GM19467 (cell line): ENCODE data around the gene RAB26.

Experiments
- ATAC-seq: cut with Tn5 transposase; IDR thresholded peaks from one replicate; pipeline ENCODE4 v1.9.1; 2021; ENCODE audit warnings: mild to moderate bottlenecking, moderate library complexity; ENCODE audit not compliant: unreplicated experiment

RAB26 gene

DNA sequence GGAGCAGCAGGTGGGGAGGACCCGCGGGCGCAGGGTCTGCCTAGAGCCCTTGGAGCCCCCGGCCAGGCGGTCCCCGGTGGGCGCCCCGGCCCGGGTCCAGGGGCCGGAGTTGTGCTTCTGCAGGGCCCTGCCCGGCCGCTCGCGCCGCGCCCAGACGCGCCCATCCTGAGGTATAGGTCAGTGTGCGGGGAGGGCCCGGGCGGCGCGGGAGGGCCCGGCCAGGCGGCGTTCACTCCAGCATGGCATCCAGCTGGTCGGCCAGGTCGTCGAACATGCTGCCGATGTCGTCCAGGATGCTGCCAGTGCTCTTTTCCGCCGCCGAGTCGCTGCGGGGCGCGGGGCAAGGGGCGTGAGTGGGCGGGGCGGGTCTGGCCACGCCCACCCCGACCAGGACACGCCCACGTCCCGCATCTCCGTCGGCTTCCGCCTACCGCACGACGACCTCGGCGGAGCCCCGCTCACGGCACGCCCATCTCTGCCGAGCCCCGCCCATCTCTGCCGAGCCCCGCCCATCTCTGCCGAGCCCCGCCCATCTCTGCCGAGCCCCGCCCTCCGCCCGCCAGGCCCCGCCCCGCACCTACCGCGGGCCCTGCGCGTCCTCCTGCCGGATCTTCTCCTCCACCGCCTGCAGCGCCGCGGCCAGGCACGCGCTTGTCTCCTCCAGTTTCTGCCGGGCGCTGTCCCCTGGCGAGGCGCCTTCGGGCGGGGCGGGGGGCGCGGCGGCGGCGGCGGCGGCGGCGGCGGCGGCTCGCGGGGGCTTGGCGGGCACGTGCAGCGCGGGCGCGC is 30.1 kb downstream of the RAB26 start:
- ATAC-seq = no peak

- no peak for ATAC-seq
These were observed 30.7 kb downstream of the RAB26 start for GRCh38 chr16:2179107-2179501.

DNA sequence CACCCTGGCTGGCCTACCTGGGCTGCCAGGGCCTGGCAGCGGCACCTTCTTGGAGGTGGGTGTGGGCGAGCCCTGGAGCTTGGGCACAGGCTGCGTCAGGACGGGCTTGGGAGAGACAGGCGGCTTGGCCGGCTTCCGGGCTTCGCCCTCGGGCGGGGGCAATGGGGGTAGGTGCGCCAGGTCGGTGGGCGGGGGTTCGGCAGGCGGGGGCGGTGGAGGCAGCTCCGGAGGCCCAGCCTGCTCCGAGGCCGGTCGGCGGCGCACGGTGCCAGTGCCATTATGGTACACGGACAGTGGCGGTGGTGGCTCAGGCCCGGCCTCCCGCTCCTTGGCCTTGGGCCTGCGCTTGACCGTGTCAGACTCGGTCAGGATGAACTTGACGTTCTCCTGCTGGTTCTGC is 31.2 kb downstream of the RAB26 start:
- no peak for ATAC-seq

DNA sequence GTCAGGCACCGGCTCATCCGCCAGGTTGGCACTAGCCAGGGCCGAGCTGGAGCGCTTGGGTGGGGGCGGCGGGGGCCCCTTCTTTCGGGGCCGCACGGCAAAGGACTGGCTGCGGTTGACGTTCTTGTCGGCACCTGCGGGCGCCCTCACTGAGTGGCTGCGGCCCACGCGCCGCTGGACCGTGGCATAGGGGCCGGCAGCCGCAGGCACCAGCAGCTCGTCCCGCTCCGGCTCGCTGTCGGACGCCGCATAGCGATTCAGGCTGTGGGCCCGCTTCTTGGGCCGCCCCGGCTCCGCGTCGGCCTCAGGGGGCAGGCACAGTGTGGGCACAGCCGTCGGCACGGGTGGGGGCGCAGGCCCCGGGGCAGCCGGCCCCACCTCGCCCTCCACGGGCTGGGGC is 32.0 kb downstream of the RAB26 start:
- ATAC-seq = no peak

DNA sequence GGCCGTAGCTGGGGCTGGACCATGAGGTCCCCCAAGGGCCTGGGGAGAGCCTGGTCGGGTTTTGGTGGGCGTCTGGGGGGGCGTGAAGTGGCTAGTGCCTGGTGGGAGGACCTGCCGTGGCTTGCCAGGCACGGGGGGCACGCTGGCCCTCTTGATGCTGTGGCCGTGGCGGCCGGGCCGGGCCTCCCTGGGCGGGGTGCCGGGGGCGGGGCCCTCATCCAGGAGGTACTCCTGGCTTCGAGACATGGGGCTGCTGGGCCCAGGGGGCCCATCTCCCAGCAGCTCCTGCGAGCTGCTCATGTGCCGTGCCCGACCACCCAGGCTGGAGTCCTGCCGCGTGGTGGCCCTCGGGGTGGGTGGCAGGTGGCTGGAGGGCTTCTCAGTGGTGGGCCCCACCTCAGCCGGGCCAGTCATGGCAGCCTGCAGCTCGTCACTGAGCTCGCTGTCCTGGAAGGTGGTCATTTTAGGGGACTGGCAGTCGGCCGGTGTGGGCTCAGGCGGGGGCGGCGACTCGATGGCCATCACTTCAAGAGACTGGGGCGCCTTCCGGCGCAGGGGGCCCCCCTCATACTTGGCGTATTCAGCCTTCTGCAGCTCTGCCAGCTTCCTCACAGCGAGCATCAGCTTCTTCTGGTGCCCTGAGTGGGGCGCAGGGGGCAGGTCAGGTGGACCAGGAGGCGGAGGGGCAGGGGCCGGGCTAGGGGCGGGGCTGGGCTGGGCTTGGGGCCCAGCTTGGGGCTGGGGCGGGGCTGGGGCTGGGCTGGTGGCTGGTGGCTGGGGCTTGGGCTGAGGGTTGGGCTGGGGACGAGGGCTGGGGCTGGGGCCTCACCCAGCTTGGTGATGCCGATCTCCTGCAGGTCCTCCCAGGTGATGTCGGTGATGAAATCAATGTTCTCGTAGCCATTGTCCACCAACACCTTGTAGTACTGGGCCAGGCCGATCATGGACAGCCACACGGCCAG is 32.8 kb downstream of the RAB26 start:
- ATAC-seq = no peak

- no peak for ATAC-seq
These were observed 33.5 kb downstream of the RAB26 start for GRCh38 chr16:2181952-2182351.

GRCh38 chr16:2183671-2184070 is 35.2 kb downstream of the RAB26 start:
- ATAC-seq = no peak

GRCh38 chr16:2184346-2184745 is 35.9 kb downstream of the RAB26 start:
- ATAC-seq = no peak

DNA sequence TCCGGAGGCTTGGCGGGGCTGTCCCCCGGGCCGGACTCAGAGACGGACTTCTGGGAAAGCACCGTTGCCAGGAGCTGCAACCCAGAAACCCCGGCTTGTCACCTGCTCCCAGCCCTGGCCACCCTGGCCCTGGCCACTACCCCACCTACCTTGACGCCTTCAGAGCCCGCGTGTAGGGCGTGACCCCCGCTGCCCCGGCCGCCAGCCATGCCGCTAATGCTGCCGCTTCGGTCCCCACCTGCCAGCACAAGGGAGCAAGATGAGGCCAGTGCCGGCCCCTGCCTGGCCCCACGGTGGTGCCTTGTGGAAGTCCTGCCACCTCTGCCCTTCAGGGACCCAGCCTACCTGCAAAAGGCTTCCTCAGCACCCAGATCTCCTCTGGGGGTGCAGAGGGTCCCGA is 36.5 kb downstream of the RAB26 start:
- no peak for ATAC-seq

- ATAC-seq = no peak
These were observed 37.6 kb downstream of the RAB26 start for GRCh38 chr16:2186064-2186463.

DNA sequence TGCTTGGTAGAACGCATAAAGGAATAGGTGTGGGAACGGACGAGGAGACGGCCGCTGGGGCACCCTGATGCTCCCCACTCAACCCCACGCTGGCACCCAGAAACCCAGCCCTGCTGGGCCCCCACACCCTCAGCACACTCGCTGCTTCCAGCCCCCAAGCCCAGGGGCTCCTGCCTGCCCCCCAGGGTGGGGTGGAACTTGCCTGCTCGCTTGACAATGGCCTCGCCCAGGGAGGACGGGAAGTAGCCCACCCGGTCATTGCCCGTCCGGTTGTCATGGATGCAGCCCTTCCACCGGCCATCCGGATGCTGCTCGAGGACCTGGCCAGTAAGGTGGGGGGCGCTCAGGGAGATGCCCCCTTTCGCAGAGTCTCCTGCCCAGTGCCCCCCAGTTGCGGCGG is 38.1 kb downstream of the RAB26 start:
- no peak for ATAC-seq

DNA sequence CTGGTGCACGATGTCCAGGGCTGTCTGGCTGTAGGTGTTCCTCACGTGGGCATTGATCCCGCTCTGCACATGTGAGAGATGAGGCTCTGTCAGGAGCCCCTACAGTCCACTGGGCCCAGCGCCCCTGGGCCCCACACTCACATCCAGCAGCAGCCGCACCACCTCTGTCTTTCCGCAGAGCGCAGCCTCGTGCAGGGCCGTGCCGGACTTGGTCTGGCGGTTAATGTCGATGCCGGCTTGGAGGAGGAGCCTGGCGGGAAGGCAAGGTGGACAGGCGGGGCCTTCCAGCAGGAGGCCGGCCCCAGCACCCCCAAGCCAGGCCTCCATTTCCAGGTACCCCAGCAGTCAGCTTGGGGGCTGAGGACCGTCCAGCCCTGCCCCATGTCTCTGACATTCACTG is 38.8 kb downstream of the RAB26 start:
- no peak for ATAC-seq

GRCh38 chr16:2188395-2188794 is 40.0 kb downstream of the RAB26 start:
- ATAC-seq = no peak

GRCh38 chr16:2189252-2189893 is 40.9 kb downstream of the RAB26 start:
- ATAC-seq = no peak

- no peak for ATAC-seq
These were observed 41.7 kb downstream of the RAB26 start for GRCh38 chr16:2190002-2190658.

GRCh38 chr16:2190659-2191445 is 42.4 kb downstream of the RAB26 start:
- no peak for ATAC-seq

DNA sequence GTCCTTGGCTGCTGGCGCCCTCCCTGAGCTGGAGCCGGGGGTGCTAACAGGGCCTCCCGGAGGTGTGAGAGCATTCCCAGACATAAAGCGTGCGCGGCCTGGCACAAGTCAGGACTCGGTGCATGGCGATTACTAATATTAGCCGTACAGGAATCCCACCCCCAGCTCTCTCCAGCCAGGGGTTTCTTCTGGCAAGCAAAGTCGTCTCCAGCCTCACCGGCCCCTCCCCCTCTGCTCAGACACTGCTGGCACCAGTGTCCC is 43.0 kb downstream of the RAB26 start:
- no peak for ATAC-seq

DNA sequence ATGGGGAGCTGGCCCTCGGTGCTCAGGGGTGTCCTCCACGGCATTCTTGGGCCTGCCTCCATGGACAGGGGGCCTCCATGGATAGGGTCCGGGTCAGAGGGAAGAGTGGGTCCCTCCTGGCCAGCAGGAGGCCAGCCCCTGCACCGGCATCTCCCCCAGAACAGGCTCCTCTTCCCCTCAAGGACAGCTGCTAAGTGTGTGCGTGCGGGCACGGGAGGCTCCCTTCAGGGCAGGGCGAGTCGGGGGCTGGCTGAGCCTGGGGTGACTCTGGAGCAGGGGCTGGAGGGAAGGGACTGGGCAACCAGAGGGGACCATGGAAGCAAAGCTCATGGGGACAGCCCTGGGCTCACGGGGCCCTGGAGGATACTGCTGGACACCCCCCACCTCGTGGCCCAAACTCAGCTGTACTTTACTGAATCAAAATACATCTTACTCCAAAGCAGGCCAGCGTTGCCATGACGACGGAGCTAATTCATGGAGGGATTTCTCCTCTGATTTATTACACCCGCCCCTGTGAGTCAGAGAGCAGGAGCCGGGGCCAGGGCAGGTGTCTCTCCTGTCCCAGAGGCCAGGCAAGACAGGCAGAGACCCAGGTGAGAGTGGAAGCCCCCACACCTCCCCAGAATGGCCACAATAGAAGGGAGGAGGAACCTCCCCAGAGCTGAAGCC is 45.9 kb downstream of the RAB26 start:
- no peak for ATAC-seq

DNA sequence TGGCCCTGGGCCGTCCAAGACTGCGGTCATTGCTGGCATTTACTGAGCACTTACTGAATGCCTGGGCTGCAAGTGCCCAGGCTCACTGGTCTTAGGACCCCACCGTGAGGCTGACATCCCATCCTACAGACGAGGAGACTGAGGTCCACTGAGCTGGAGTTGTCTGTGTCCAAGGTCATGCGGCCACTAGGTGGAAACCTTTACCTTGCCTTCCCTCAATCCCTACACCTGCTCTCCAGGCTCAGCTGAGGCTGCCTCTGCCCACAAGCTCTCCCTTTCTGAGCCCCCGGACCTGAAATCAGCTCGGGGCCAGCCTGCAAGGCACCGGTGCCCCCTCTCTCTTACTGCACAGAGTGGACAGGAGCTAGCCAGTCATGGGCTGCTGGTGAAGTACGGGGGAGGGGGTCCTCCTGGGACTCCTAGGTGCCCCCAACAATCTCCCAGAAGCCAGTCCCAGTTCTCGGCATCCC is 46.5 kb downstream of the RAB26 start:
- ATAC-seq = no peak
